Measurements from ENCODE around the gene TNFRSF4.

GRCh38 chr1:1223321-1223720 is 9.4 kb upstream of the TNFRSF4 start:
- TF ChIP-seq, protein P1, sequence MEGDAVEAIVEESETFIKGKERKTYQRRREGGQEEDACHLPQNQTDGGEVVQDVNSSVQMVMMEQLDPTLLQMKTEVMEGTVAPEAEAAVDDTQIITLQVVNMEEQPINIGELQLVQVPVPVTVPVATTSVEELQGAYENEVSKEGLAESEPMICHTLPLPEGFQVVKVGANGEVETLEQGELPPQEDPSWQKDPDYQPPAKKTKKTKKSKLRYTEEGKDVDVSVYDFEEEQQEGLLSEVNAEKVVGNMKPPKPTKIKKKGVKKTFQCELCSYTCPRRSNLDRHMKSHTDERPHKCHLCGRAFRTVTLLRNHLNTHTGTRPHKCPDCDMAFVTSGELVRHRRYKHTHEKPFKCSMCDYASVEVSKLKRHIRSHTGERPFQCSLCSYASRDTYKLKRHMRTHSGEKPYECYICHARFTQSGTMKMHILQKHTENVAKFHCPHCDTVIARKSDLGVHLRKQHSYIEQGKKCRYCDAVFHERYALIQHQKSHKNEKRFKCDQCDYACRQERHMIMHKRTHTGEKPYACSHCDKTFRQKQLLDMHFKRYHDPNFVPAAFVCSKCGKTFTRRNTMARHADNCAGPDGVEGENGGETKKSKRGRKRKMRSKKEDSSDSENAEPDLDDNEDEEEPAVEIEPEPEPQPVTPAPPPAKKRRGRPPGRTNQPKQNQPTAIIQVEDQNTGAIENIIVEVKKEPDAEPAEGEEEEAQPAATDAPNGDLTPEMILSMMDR (conservative IDR thresholded peaks at IDR 0.05; ENCODE audit: low read length) = no peak
- TF ChIP-seq EZH2phosphoT487 (IDR thresholded peaks at IDR 0.05; ENCODE audit: borderline replicate concordance) = no peak

Data from Loucy (cell line).